GM10248 (cell line): Measurements from ENCODE around the gene CSF3.

Experiments used
- CTCF ChIA-PET: fragments of 300-600 bp; sonication (Branson Sonifier 250); formaldehyde crosslinking; extraction: SDS; loops from one replicate; lab custom pipeline; 2021; ENCODE audit warnings: antibody characterized with exemption; lab: Yijun Ruan, JAX
- POLR2A ChIA-PET: fragments of 350-650 bp; sonication (Branson Sonifier 250); formaldehyde crosslinking; extraction: SDS; loops from one replicate; lab custom pipeline; 2020; ENCODE audit warnings: antibody characterized with exemption; lab: Yijun Ruan, JAX
- DNase-seq: peaks from one replicate; pipeline ENCODE4 v3.0.0; 2012; ENCODE audit errors: extremely low spot score
- TF ChIP-seq, protein P1 (sequence below): IDR thresholded peaks from 2 replicates; pipeline ENCODE4 v1.5.1; 2012; ENCODE audit warnings: mild to moderate bottlenecking, low read depth; ENCODE audit errors: extremely low read depth, missing control alignments, control extremely low read depth

CSF3 gene

DNA sequence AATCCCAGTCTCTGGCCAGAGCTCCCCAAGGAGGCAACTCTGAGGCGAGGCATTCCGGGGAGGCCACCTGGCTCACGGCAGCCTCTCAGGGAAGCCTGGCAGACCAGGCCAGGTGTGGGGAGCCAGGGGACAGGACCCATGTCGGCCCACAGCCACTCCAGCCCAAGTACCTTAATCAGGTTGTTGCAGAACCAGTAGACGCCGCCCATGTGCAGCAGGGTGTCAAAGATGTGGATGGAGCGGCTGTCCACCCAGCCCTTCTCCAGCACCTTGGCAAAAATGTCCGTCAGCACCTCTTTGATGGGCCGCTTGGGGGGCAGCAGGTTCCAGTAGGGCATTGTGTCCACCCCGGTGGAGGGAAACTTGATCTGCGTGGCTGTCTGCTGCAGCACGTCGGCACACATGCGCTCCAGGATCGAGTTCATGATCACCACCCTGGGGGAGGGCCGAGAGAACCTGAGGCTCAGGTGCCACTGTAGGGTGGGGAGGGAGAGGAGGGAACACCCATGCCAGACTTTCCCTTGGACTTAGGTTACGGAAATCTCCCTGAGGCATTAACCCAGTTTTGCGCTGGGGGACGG lies 7.8 kb downstream of the CSF3 start:
- POLR2A ChIA-PET, result no interaction called here
- TF ChIP-seq, protein P1, sequence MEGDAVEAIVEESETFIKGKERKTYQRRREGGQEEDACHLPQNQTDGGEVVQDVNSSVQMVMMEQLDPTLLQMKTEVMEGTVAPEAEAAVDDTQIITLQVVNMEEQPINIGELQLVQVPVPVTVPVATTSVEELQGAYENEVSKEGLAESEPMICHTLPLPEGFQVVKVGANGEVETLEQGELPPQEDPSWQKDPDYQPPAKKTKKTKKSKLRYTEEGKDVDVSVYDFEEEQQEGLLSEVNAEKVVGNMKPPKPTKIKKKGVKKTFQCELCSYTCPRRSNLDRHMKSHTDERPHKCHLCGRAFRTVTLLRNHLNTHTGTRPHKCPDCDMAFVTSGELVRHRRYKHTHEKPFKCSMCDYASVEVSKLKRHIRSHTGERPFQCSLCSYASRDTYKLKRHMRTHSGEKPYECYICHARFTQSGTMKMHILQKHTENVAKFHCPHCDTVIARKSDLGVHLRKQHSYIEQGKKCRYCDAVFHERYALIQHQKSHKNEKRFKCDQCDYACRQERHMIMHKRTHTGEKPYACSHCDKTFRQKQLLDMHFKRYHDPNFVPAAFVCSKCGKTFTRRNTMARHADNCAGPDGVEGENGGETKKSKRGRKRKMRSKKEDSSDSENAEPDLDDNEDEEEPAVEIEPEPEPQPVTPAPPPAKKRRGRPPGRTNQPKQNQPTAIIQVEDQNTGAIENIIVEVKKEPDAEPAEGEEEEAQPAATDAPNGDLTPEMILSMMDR, result no peak
- no peak for DNase-seq
- CTCF ChIA-PET, result interaction anchor here (2.5 to 11.5 kb wide), 2 partner anchors 8 to 63 kb away, joined by 6 to 137 read pairs; partner anchors contain the start of gene CSF3

DNA sequence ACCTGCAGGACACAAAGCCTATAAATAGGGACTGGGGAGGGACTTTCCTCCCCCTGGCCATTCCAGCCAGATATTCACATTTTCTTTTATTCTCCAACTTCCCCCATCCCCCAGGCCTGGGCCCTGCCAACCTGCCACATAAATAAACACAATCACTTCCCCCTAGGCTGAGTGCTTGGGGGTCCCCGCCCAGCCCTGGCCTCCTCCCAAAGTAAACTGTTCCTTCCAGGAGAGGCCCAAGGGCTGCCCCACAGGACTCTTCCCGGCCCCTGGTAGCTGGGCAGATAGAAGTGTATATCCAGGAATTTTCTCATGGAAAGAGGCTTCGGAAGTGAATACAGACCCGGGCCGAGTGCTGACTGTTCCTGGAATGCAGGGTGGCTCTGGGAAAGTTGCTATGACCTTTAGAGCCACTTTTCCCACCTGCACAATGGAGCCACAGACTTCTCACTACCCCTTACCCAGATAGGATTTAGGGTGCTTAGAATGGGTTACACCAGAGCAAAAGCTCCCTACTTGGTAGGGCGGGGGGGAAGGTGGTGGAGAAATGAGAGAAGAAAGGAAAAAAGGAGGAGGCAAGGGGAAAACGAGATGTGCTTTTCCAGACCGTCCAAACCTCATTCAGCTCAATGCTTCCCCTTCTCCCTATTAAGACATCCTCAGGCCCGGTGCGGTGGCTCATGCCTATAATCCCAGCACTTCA lies 8.5 kb downstream of the CSF3 start:
- ChIA-PET CTCF (interaction anchor here (1.0 to 11.5 kb wide), 2 partner anchors 9 to 399 kb away, joined by 3 to 137 read pairs; partner anchors contain the start of gene CSF3), POLR2A (no interaction called here)
- TF ChIP-seq, protein P1, result no peak
- no peak for DNase-seq

DNA sequence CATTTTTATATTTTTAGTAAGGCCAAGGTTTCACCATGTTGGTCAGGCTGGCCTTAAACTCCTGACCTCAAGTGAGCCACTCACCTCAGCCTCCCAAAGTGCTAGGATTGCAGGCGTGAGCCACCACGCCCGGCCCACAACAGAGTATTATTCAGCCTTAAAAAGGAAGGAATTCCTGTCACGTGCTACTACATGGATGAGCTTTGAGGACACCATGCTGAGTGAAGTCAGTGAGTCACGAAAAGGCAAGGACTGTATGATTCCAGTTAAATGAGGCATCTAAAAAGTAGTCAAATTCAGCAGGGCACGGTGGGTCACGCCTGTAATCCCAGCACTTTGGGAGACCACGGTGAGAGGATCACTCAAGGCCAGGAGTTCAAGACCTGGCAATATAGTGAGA lies 9.7 kb downstream of the CSF3 start:
- TF ChIP-seq, protein P1, result no peak
- no peak for DNase-seq
- CTCF ChIA-PET, result interaction anchor here (1.0 to 11.5 kb wide), 10 partner anchors 10 to 403 kb away, joined by 3 to 137 read pairs (median 7); partner anchors contain the start of genes CSF3 and MED24
- POLR2A ChIA-PET, result no interaction called here

DNA sequence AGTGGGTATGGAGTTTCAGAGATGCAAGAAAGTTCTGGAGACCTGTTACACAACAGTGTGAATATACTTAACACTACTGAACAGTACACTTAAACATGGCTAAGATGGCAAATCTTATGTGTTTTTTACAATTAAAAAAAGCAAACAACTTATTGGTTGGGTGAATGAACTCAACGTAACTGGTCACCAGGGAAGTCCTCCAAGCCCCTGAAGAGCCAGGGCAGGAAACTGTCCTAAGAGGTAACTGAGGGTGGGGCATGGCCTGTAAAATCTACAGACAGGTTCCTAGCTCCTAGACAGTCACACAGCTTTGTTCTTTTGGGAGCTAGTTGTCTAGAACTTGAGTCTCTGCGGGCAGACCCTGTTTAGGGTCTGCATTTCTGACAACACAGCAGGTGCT lies 10.3 kb downstream of the CSF3 start:
- DNase-seq, result no peak
- POLR2A ChIA-PET, result no interaction called here
- CTCF ChIA-PET, result interaction anchor here (1.0 to 11.5 kb wide), 14 partner anchors 10 to 404 kb away, joined by 3 to 137 read pairs (median 6); partner anchors contain the start of genes CSF3 and MED24
- TF ChIP-seq, protein P1, result no peak

DNA sequence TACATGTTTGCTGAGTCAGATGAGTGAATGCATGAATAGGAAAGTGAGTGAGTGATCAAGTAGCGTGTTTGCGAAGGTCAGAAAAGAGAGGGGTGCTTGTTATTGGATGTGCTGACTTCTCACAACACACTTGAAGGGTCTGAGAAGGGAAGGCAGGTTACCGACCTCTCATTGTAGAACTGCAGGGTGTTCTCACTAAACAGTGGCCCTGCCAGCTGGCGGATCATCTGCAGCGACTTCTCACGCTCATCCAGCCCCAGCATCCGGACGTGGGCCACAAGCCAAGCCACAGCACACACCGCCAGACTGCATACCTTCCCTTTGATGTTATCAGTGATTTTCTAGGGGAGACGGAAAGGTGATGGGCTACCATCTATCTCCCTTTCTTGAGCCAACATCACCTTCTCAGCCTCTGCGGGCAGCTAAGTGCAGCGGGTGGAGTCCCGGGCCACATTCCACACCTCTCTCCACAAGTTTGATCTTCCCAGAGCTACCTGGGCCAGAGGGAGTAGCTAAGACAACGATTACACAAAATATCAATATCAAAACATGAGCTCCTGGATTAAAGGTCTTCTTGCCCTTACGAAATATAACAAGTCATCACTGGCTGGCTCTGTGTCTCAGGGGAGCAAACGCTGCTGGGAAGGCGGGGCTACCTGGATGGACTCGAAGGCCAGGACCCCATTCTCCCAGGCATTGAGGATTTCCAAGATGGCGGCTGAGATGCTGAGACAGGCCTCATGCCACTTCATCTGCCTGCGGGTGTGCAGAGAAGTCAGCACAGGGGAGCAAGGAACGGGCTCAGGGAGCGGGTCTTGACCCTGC lies 11.0 kb downstream of the CSF3 start:
- POLR2A ChIA-PET, result no interaction called here
- no peak for DNase-seq
- CTCF ChIA-PET, result interaction anchor here (0.8 to 11.5 kb wide), 39 partner anchors 11 to 404 kb away, joined by 3 to 137 read pairs (median 5); partner anchors contain the start of genes CSF3, MED24, PSMD3 and THRA
- TF ChIP-seq, protein P1, result no peak
